T-helper 1 cell treated with Interleukin-12 subunit alpha and Interleukin-12 subunit beta and Interleukin-4 antibody, amounts not matched to agents 30 μg/mL and 1 μg/mL, for 36 hours (primary cell): ENCODE measurements around the gene HRH2.
"Not testable (repeated sequence)": the region's sequence is repeated elsewhere in the genome, so short reads cannot be mapped to it uniquely, and the experiment has no call there.

Experiments used
- H3K27ac Mint-ChIP-seq: one replicate; pipeline ENCODE4 v1.8.0; 2021; ENCODE audit warnings: mild to moderate bottlenecking, mixed read lengths
- H3K27me3 Mint-ChIP-seq: one replicate; pipeline ENCODE4 v1.8.0; 2021; ENCODE audit warnings: low read depth, mixed read lengths
- H3K36me3 Mint-ChIP-seq: one replicate; pipeline ENCODE4 v1.8.0; 2021; ENCODE audit warnings: low read depth, mixed read lengths
- H3K4me1 Mint-ChIP-seq: one replicate; pipeline ENCODE4 v1.8.0; 2021; ENCODE audit warnings: low read depth, mixed read lengths
- H3K4me3 Mint-ChIP-seq: one replicate; pipeline ENCODE4 v1.8.0; 2021; ENCODE audit warnings: mild to moderate bottlenecking, moderate library complexity, mixed read lengths
- H3K9me3 Mint-ChIP-seq: one replicate; pipeline ENCODE4 v1.8.0; 2021; ENCODE audit warnings: mixed read lengths

Gene HRH2

DNA sequence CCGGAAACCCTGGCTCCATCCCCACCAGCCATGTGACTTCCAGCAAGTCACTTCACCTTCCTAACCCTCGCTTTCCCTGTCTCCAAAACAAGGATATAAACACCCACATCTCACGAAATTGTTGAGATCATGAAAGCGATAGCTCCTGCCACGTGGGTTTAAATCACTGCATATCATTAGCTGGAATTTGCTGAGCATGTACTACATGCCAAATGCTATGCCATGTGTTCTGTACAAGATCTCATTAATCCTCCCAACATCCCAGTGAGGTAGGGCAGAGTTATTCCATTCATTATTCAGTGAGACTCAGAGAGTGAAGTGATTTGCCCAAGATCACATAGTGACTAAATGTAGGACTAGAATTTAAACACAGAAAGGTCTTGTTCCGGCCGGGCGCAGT lies 29.2 kb upstream of the HRH2 start:
- H3K36me3 Mint-ChIP-seq = peaks cover 10% of the 10 kb centered on the region
- H3K27ac Mint-ChIP-seq = no peak overlapping the region
- H3K4me1 Mint-ChIP-seq = no peaks in the 10 kb centered on the region
- H3K27me3 Mint-ChIP-seq = no peaks in the 10 kb centered on the region
- H3K4me3 Mint-ChIP-seq = no peak overlapping the region
- peaks cover 54% of the 10 kb centered on the region for H3K9me3 Mint-ChIP-seq

DNA sequence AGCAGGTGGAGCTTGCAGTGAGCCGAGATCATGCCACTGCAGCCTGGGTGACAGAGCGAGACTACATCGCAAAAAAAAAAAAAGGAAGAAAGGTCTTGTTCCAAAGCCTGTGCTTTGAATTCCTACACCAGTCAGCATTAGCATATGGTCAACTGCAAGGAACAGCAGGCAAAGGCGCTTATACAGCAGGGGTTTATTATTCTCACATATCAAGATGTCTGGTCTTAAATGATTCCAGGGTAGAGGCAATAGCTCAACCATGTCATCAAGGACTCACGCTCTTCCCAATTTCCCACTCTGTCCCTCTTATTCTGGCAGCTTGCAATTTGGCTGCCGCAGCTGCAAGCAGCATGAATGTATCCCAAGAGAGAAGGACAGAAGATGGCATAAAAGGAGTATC lies 28.6 kb upstream of the HRH2 start:
- no peaks in the 10 kb centered on the region for H3K4me1 Mint-ChIP-seq
- no peaks in the 10 kb centered on the region for H3K27me3 Mint-ChIP-seq
- peaks cover 10% of the 10 kb centered on the region for H3K36me3 Mint-ChIP-seq
- H3K9me3 Mint-ChIP-seq = peaks cover 54% of the 10 kb centered on the region
- H3K4me3 Mint-ChIP-seq = no peak overlapping the region
- no peak overlapping the region for H3K27ac Mint-ChIP-seq

DNA sequence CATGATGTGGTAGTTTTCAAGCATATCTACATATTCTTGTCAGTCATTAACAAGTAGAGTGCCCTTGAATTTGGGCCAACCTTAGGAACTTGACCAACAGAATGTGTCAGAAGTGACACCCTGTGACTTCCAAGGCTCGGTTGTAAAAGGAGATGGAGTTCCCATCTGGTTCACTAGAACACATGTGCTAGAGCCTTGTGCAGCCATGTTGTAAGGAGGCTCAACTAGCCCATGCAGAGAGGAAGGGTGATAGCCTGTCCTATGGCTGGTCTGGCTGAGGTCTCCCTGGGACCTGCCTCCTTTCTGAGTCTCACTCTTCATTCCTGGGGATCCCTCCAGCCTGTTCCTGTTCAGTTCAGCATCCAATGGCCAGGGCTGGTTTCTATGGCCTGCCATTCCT lies 28.1 kb upstream of the HRH2 start:
- Mint-ChIP-seq H3K4me1 (no peaks in the 10 kb centered on the region), H3K27me3 (no peaks in the 10 kb centered on the region), H3K27ac (no peak overlapping the region), H3K36me3 (peaks cover 10% of the 10 kb centered on the region), H3K9me3 (peaks cover 56% of the 10 kb centered on the region), H3K4me3 (no peak overlapping the region)

DNA sequence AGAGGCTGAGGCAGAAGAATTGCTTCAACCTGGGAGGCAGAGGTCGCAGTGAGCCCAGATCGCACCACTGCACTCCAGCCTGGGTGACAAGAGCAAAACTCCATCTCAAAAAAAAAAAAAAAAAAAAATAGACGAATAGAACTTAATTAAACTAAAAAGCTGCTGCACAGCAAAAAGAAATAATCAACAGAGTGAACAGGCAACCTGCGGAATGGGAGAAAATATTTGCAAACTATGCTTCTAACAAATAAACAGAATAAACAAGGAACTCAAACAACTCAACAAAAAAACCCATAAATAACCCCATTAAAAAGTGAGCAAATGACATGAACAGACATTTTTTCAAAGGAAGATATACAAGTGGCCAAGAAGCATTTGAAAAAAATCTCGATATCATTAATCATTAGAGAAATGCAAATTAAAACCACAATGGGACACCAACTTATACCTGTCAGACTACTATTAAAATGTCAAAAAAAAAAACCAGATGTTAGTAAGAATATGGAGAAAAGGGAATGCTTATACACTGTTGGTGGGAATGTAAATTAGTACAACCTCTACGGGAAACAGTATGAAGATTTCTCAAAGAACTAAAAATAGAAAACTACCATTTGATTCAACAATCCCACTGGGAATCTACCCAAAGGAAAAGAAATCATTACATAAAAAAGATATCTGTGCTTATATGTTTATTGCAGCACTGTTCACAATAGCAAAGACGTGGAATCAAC lies 21.9 kb upstream of the HRH2 start:
- Mint-ChIP-seq H3K4me3 (no peak overlapping the region), H3K4me1 (peaks cover 15% of the 10 kb centered on the region), H3K27me3 (peaks cover 18% of the 10 kb centered on the region), H3K9me3 (peaks cover 17% of the 10 kb centered on the region), H3K36me3 (peaks cover 3% of the 10 kb centered on the region), H3K27ac (no peak overlapping the region)

DNA sequence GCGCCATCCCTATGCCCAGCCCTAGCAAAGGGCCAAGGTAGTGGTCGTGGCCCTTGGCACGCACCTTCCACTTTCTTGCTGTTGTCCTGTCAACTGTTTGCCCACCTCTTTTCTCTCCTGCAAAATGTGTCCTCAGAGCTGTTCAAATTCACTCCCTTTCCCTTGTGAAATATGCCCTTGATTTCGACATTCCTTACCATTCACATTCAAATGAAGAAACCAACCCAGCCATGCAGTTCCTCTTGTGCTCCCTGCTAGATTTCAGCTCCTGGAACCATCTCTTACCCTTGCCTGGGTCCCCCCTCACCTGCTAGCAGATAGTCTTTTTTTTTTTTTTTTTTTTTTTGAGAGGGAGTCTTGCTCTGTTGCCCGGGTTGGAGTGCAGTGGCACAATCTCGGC lies 19.6 kb upstream of the HRH2 start:
- Mint-ChIP-seq H3K9me3 (peaks cover 10% of the 10 kb centered on the region), H3K4me1 (peaks cover 15% of the 10 kb centered on the region), H3K27me3 (peaks cover 18% of the 10 kb centered on the region), H3K36me3 (peaks cover 3% of the 10 kb centered on the region), H3K4me3 (no peak overlapping the region), H3K27ac (no peak overlapping the region)

DNA sequence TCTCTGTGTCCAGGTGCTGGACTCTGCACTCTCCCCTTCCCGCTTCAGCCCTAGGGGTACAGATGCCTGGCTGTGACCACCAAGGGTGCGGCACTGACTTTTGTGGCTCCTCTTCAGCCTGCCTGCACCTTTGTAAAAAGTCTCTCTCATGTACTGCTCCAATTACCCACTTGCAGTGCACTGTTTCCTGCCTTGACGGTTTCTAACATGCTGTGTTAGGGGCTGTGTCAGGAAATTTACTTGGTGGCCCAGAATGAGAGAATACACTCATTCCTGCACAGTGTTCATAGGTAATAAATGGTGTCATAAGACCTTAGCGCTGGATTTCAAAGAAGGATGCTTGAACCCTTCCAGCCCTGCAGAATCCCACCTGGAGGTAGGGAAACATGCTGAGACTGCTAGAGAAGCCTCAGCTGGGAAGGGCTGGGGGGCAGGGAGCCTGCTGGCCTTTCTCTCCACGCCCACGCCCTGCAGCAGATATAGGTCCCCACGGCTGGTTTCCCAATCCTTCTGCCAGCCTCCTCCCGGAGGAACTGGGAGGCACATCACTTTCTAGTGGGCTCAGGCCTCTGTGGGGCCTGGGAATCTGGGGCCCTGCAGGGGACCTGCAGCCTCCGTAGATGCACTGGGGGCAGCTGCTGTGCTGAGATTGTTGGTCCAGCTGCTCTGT lies 17.6 kb upstream of the HRH2 start:
- Mint-ChIP-seq H3K27me3 (peaks cover 18% of the 10 kb centered on the region), H3K27ac (peak overlapping the region; percentile 16), H3K4me3 (peak overlapping the region; percentile 25), H3K9me3 (peaks cover 1% of the 10 kb centered on the region), H3K4me1 (peaks cover 18% of the 10 kb centered on the region), H3K36me3 (peaks cover 2% of the 10 kb centered on the region)

DNA sequence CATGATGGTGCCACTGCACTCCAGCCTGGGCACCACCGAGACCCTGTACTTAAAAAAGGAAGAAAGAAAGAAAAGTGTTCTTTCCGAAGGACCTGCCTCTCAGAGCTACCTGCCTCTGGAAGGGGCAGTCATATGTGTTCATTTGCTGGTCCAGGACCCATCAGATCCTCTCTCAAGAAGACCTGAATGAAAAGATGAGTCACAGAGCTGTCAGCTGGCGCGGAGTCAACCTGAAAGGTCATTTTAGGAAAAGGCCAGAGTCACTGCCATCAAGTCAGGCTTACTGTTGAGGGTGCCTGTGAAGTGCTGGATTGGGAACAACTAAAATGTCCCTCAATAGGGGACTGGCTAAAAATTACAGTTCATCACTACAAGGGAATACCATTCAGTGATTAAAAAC lies 14.9 kb upstream of the HRH2 start:
- no peak overlapping the region for H3K4me3 Mint-ChIP-seq
- H3K4me1 Mint-ChIP-seq = peaks cover 18% of the 10 kb centered on the region
- peaks cover 4% of the 10 kb centered on the region for H3K27me3 Mint-ChIP-seq
- no peak overlapping the region for H3K27ac Mint-ChIP-seq
- peaks cover 8% of the 10 kb centered on the region for H3K36me3 Mint-ChIP-seq
- H3K9me3 Mint-ChIP-seq = peaks cover 16% of the 10 kb centered on the region

DNA sequence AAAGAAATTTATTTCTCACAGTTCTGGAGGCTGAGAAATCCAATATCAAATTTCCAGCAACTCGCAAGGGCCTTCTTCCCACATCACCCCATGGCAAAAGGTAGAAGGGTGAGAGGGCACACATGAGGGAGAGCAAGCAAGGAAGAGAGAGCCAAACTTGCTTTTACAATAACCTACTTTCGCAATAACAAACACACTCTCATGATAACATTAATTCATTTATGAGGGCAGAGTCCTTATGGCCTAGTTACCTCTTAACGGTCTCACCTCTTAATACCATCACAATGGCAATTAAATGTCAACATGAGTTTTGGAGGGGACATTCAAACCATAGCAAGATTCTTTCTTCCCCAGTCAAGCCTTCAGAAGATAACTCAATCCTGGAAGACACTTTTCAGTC lies 11.6 kb upstream of the HRH2 start:
- Mint-ChIP-seq H3K4me1 (peaks cover 11% of the 10 kb centered on the region), H3K9me3 (peaks cover 41% of the 10 kb centered on the region), H3K4me3 (no peak overlapping the region), H3K36me3 (peaks cover 26% of the 10 kb centered on the region), H3K27me3 (no peaks in the 10 kb centered on the region), H3K27ac (no peak overlapping the region)

DNA sequence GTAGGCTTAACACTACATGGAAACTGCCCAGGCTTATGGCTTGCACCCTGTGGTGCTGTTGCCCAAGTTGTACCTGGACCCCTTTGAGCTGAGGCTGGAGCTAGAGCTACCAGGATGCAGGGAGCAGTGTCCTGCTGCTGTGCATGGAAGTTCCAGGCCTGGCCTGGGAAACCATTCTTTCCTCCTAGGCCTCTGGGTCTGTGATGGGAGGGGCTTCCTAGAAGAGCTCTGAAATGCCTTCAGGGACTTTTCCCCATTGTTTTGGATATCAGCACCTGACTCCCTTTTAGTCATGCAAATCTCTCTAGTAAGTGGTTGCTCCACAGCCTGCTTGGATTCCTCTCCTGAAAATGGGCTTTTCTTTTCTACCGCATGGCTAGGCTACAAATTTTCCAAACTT lies 7.9 kb upstream of the HRH2 start:
- Mint-ChIP-seq H3K9me3 (peaks cover 43% of the 10 kb centered on the region), H3K27me3 (no peaks in the 10 kb centered on the region), H3K4me1 (peaks cover 45% of the 10 kb centered on the region), H3K36me3 (peaks cover 28% of the 10 kb centered on the region), H3K4me3 (no peak overlapping the region), H3K27ac (no peak overlapping the region)

DNA sequence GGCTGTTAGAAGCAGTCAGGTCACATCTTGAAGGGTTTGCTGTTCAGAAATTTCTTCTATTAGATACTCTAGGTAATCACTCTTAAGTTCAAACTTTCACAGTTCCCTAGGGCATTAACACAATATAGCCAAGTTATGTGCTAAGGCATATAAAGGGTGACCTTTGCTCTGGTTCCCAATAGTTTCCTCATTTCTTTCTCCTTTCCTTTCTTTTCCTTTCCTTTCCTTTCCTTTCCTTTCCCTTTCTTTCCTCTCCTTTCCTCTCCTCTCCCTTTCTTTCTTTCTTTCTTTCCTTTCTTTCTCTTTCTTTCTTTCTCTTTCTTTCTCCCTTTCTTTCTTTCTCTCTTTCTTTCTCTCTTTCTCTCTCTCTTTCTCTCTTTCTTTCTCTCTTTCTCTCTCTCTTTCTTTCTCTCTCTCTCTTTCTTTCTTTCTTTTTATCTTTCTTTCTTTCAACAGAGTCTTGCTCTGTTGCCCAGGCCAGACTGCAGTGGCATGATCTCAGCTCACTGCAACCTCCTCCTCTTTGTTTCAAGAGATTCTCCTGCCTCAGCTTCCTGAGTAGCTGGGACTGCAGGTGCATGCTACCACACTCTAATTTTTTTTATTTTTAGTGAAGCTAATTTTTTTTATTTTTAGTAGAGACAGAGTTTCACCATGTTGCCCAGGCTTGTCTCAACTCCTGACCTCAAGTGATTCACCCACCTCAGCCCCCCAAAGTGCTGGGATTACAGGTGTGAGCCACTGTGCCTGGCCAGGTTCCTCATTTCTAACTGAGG lies 7.3 kb upstream of the HRH2 start:
- peak overlapping the region; percentile 75 for H3K27ac Mint-ChIP-seq
- peaks cover 43% of the 10 kb centered on the region for H3K9me3 Mint-ChIP-seq
- H3K27me3 Mint-ChIP-seq = not testable (repeated sequence)
- peak overlapping the region; percentile 50 for H3K4me3 Mint-ChIP-seq
- H3K36me3 Mint-ChIP-seq = peaks cover 28% of the 10 kb centered on the region
- H3K4me1 Mint-ChIP-seq = peaks cover 51% of the 10 kb centered on the region

DNA sequence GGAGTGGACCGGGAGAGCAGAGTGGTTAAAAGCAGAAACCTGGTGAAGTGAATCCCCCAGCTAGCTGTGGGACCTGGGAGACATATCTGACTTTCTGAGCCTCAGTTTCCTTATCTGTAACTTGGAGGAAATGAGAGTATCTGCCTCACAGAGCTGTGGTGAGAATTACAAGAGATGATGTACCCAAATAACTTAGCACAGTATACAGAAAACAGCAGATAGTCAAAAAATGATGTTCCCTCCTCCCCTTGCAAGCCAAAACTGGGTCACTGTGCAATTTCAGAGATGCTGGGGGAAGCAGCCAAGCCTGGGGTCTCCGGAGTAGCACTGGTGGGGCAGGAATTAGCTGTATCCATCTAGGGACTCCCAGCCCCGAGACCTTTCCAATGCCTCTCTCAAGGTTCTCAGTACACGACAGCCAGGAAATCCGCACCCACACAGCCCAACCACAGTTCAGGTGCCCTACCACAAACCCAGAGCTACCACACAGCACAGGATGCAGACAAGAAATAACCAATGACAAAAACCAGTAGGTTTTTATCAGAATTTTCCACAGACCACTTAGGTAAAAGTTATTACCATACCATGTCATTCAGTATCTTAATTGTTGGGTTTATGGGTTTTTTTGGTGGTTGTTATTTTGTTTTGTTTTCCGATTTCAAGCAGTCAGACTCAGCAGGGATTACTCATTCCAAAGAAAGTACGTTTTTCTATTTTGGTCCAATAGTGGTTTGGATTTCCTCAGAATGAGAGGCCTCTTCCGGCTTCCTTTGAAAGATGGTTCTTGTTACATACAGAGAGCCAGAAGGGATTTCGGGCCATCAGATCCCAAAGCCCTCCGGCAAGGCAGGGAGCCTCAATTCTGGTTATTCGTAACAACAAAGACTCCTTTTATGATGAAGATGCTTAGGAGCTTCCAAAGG lies 4.9 kb upstream of the HRH2 start:
- Mint-ChIP-seq H3K36me3 (peaks cover 21% of the 10 kb centered on the region), H3K4me3 (peak overlapping the region; percentile 47), H3K27ac (peak overlapping the region; percentile 86), H3K27me3 (no peaks in the 10 kb centered on the region), H3K4me1 (peaks cover 67% of the 10 kb centered on the region), H3K9me3 (peaks cover 27% of the 10 kb centered on the region)

DNA sequence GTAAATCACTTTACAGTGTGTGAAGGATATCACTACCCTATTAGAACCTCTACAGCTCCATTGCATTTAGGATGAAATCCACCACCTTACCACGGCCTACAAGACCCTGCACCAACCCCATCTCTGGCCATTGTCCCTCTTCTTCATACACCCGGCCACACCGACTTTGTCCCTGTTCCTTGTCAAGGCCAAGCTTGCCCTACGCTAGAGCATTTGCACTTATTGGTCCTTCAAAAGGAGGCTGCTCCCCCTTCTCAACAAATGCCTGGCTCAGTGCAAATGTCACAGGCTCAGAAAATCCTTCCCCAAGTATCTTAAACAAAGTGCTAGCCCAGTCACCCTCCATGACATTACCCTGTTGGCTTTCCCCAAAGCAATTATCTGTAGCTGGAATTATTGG lies 4.1 kb upstream of the HRH2 start:
- Mint-ChIP-seq H3K27me3 (no peaks in the 10 kb centered on the region), H3K27ac (peak overlapping the region; percentile 86), H3K4me3 (peak overlapping the region; percentile 47), H3K9me3 (peaks cover 22% of the 10 kb centered on the region), H3K4me1 (peaks cover 67% of the 10 kb centered on the region), H3K36me3 (peaks cover 18% of the 10 kb centered on the region)

DNA sequence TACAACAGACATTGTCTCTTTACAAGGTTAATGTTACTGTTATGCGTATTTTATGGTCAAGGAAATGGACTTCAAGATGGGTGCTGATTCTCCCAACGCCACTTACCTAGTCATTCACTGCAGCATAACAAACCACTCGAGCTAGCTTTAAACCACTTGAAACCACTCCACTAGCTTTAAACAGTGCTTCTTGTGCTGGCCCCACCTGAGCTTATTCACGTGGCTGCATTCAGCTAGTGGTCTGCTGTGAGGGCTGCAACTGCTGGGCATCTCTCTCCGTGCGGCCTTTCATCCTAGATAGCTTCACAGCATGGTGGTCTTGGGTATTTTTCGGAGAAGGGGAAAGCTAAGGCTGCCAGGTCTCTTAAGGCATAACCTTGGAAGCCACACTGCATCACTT lies 3.5 kb upstream of the HRH2 start:
- Mint-ChIP-seq H3K27me3 (no peaks in the 10 kb centered on the region), H3K27ac (peak overlapping the region; percentile 29), H3K9me3 (peaks cover 17% of the 10 kb centered on the region), H3K36me3 (peaks cover 13% of the 10 kb centered on the region), H3K4me3 (peak overlapping the region; percentile 47), H3K4me1 (peaks cover 72% of the 10 kb centered on the region)

DNA sequence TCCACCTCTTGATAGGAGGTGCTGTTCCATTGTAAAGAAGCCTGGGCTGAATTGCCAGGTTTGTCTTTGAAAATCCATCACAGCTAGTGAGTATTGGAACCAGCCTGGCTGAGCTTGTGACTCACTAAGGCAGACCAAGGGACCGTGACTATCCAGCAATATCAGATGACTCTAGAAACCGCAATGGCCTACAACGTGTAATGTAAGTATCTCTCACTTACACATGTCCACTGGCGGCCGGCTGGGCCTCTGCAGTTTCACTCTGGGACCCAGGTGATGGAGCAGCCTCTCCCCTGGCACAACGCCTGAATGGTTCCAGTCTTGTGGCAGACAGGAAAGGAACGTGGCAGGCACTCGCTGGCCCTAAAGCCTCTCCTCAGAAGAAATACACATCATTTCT lies 3.1 kb upstream of the HRH2 start:
- H3K36me3 Mint-ChIP-seq = peaks cover 13% of the 10 kb centered on the region
- peak overlapping the region; percentile 29 for H3K27ac Mint-ChIP-seq

More for the DNA sequence above, 3.1 kb upstream of the HRH2 start:
- peaks cover 75% of the 10 kb centered on the region for H3K4me1 Mint-ChIP-seq
- H3K27me3 Mint-ChIP-seq = no peaks in the 10 kb centered on the region
- peak overlapping the region; percentile 34 for H3K4me3 Mint-ChIP-seq
- peaks cover 14% of the 10 kb centered on the region for H3K9me3 Mint-ChIP-seq
